ENCODE results near the gene LOXL1.
"Not testable (repeated sequence)": the region's sequence is repeated elsewhere in the genome, so short reads cannot be mapped to it uniquely, and the experiment has no call there.

Gene LOXL1

GRCh38 chr15:73955861-73956742 is 29.8 kb downstream of the LOXL1 start:
- DNase-seq = no peak

GRCh38 chr15:73956743-73957135 is 30.5 kb downstream of the LOXL1 start:
- peak; percentile 92 for DNase-seq

GRCh38 chr15:73957276-73957675 is 31.0 kb downstream of the LOXL1 start:
- DNase-seq = no peak

- DNase-seq = no peak
These were observed 31.5 kb downstream of the LOXL1 start for GRCh38 chr15:73957785-73958184.

DNA sequence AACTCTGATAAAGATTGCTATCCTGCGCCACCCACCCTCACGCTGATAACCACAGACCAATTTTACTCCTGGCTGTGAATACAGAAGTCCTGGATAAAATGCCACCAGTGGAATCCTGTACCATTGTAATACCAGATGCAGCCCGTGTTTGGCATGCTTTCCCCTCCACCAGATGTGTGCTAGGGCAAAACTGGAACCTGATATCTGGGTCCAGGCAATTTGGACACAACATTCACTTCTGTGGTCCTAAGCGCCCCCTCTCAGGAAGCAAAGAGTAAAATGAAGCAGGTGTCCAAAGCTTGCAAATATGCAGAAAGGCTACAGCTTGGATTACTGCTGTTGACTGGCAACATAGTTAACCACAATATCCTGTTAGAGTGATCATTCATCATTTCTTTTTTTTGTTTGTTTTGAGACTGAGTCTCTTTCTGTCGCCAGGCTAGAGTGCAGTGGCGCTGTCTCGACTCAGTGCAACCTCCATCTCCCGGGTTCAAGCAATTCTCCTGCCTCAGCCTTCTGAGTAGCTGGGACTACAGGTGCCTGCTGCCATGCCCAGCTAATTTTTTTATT is 32.8 kb downstream of the LOXL1 start:
- DNase-seq = no peak

GRCh38 chr15:73959801-73960200 is 33.5 kb downstream of the LOXL1 start:
- DNase-seq = no peak

DNA sequence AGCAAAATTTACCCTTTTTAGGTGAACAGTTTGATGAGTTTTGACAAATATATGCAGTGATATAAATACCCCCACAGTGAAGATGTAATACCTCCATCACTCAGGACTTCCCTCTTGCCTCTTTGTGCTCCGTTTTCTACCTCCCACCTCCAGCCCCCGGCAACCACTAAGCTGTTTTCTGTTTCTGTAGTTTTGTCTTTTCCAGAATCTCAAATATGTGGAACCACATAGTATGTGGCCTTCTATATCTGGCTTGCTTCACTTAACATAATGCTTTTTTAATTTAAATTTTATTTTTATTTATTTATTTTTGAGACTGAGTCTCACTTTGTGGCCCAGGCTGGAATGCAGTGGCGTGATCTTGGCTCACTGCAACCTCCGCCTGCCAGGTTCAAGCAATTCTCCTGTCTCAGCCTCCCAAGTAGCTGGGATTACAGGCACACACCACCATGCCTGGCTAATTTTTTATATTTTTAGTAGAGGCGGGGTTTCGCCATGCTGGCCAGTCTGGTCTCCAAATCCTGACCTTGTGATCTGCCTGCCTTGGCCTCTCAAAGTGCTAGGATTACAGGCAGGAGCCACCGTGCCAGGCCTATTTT is 34.3 kb downstream of the LOXL1 start:
- DNase-seq = not testable (repeated sequence)

DNA sequence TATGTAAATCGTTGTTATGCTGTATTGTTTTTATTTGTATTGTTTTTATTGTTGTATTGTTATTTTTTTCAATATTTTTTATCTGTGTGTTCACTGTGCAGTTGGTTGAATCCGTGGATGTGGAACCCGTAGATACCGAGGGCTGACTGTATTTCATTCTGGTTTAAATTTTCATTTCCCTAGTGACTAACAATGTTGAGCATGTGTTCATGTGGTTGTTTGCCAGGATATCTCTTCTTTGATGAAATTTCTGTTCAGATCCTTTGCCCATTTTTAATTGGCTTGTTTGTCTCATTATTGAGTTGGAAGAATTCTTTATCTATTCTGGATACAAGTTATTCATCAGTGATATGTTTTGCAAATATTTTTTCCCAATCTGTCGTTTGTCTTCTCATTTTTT is 36.2 kb downstream of the LOXL1 start:
- no peak for DNase-seq

DNA sequence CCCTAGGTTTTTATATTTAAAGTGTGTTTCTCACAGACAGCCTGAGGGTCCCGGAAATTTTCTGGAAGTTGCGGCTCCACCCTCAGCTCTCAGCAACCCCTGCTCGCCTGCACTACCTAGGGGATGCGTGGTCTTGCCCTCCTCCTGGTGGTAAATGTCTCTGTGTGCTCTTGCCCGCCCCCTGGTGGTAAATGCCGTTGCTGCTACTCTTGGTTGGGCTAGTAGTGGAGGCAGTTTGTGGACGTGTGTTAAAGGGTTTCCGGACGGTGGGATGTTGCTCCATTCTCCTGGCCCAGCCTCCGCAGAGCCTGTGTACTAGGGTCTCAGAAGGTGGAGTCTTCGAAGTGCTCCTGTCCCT is 38.5 kb downstream of the LOXL1 start:
- DNase-seq = peak; percentile 76

DNA sequence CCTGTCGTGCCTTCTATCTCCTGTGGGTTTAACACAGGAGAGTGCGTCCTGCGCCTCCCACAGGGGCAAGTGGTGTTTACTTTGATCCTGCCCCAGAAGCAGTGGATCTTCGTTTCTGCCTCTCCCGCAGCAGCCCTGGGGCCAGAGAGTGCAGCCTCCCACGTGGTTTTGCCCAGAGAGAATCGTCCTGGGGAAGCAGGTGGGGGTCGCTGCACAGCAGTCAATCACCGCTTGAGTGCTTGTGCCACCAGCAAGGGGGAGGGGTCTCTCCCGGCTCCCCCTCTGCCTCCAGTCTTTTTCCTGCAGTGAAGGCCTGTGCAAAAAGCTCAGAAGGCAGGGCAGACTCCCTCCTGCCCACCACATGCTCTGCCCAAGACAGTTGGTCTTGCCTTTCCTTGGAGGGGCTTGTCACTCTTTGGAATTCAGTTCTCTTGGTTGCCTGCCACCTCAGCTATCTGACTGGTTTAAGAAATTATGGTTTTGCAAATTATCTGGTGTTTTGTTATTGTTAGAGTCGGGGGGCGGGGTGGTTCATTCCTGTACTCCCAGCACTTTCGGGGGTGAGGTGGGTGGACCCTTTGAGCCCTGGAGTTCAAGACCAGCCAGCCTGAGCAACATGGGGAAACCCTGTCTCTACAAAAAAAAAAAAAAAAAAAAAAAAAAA is 39.0 kb downstream of the LOXL1 start:
- DNase-seq = no peak

DNA sequence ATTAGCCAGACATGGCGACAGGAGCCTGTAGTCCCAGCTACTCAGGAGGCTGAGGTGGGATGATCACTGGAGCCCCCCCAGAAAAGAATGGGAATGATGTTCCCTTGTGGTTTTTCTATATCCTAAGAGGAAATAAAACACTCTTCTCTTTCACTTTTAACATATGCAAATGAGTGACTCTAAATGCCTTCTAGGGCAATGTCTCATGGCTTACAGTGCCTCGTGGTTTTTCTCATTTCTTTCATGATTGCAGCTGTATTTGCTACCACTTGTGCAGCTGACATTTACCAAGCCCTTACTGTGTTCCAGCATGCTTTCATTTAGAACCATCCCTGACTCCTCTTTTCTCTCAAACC is 39.5 kb downstream of the LOXL1 start:
- DNase-seq = peak; percentile 56

- DNase-seq = no peak
These were observed 42.2 kb downstream of the LOXL1 start for GRCh38 chr15:73968461-73968860.

- DNase-seq = no peak
These were observed 43.0 kb downstream of the LOXL1 start for GRCh38 chr15:73969151-73969759.

DNA sequence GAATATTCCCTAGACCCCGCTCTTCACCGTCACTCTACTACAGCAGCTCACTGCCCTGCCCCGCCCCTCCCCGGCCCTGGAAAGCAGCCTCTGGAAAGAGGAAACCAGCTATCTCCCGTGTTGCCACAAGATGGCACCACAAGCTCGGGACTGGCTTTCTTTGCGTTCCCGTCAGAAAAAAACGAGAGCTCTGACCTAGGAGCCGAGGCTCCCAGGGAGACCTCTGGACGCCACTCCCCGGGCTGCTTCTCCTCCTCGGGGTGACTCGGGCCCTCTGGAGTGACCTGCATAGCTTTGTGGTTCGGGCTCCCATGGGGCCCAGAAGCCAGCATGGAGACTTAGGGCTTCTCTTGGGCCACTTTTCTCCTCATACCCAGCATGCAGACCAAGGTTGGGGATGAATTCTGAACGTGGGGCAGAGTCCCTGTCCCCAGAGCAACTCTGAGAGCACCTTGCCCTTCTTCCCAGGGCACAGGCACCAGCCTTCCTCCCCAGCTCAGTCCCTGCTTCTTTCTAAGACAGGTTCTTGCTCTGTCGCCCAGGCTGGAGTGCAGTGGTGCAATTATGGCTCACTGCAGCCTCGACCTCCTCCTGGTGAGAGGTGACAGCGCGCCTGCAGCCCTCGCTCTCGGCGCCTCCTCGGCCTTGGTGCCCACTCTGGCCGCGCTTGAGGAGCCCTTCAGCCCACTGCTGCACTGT is 46.9 kb downstream of the LOXL1 start:
- peak; percentile 86 for DNase-seq

- not testable (repeated sequence) for DNase-seq
These were observed 47.5 kb downstream of the LOXL1 start for GRCh38 chr15:73973683-73974200.

GRCh38 chr15:73975440-73976125 is 49.3 kb downstream of the LOXL1 start:
- peak; percentile 73 for DNase-seq

GRCh38 chr15:73978896-73979295 is 52.6 kb downstream of the LOXL1 start:
- DNase-seq = no peak

GRCh38 chr15:73979636-73980035 is 53.4 kb downstream of the LOXL1 start:
- no peak for DNase-seq

DNA sequence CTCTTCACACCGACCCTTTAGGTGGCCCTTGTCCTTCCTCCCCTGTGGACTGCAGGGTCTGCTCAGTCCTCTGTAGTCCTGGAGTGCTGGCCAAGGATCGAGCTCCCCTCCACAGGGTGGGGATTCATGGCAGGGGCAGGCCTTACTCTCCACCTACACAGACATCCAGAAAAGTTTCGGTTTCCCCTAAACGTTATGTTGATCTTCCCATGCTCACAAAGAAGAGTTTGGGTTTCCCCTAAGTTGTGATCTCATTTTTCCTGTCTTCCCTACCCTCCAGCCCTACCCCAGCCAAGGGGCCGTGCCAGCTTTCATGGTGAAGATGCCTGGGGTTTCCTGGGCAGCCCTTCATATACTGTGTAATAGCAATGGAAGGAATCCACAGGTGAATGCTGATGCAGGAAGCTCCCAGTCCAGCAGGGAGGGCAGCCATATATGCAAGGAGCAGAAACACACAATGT is 55.5 kb downstream of the LOXL1 start:
- DNase-seq = no peak

DNA sequence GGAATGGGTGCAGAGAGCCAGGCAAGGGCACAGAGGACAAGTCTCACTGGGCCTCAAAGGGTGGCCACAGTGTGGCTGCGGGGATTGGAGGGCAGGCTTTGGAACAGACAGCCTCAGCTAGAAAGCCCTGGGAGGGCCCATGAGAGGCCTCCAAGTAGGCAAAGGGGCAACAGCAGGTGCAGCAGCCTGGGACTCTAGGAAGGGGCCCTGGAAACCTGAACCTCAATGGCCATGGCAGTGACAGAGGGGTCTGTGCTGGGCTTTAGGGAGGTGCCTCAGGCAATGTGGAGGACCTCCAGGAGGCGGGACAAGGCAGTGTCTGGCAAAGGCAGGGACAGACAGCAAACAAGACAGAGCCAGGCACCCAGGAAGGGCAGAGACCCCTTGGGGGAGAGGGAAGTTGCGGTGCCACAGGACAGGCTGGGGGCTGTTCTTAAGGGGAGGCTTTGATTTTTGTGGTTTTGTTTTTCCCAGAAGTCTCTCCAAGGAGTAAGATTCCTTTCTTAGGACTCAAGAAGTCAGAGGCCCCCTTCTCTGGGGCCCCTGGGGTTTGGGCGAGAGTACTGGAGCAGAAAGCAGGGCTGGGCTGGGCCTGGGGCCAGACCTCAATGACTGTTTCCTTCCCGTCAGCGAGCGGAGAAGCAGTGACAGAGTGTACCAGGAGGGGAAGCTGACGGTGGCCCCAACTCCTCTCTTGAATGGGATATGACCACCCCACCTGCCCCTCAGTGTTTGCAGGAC is 56.1 kb downstream of the LOXL1 start:
- DNase-seq = peak; percentile 98

- DNase-seq = peak; percentile 78
These were observed 57.0 kb downstream of the LOXL1 start for GRCh38 chr15:73983211-73983727.

Data from fibroblast of upper back skin (primary cell).